Retinal pigment epithelial cell (primary cell): ENCODE results near the gene NDE1.
"Not testable (repeated sequence)": the region's sequence is repeated elsewhere in the genome, so short reads cannot be mapped to it uniquely, and the experiment has no call there.

Experiments used
- DNase-seq: peaks from one replicate; pipeline ENCODE4 v3.0.0-alpha.2; 2010; ENCODE audit warnings: low read depth
- H3K4me3 ChIP-seq: 2 replicates; pipeline ENCODE4 v1.5.1; 2011; ENCODE audit warnings: mild to moderate bottlenecking, low read length, control low read depth, moderate library complexity
- TF ChIP-seq, protein P1 (sequence below): conservative IDR thresholded peaks from 2 replicates; pipeline ENCODE4 v1.5.1; 2011; ENCODE audit warnings: low read depth, low read length, control low read depth, inconsistent platforms

Gene NDE1

GRCh38 chr16:15654591-15654990 lies 4.5 kb downstream of the NDE1 start:
- DNase-seq, result no peak
- no peak overlapping the region for H3K4me3 ChIP-seq
- TF ChIP-seq, protein P1, sequence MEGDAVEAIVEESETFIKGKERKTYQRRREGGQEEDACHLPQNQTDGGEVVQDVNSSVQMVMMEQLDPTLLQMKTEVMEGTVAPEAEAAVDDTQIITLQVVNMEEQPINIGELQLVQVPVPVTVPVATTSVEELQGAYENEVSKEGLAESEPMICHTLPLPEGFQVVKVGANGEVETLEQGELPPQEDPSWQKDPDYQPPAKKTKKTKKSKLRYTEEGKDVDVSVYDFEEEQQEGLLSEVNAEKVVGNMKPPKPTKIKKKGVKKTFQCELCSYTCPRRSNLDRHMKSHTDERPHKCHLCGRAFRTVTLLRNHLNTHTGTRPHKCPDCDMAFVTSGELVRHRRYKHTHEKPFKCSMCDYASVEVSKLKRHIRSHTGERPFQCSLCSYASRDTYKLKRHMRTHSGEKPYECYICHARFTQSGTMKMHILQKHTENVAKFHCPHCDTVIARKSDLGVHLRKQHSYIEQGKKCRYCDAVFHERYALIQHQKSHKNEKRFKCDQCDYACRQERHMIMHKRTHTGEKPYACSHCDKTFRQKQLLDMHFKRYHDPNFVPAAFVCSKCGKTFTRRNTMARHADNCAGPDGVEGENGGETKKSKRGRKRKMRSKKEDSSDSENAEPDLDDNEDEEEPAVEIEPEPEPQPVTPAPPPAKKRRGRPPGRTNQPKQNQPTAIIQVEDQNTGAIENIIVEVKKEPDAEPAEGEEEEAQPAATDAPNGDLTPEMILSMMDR, result no peak

- H3K4me3 ChIP-seq, DNase-seq: not testable (repeated sequence)
These were observed 5.5 kb downstream of the NDE1 start for GRCh38 chr16:15655561-15655960.

DNA sequence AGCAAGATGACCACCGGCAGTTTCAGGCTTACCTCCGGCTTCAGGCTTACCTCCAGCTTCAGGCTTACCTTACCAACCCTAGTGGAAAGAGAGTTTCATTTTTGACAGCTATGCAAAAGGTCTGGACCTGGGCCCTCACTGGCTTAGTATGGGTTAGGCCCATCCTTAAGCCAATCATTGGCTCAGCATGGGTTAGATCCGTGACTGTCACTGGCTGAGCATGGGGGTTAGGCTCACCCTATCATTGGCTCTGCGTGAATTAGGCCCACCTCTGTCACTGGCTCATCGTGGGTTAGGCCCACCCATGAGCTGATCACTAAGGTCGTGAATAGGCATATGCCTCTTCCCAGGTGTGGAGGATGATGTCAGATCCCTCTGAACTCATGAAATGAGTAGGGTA lies 8.1 kb downstream of the NDE1 start:
- H3K4me3 ChIP-seq, result no peak overlapping the region
- TF ChIP-seq, protein P1, result no peak
- no peak for DNase-seq

DNA sequence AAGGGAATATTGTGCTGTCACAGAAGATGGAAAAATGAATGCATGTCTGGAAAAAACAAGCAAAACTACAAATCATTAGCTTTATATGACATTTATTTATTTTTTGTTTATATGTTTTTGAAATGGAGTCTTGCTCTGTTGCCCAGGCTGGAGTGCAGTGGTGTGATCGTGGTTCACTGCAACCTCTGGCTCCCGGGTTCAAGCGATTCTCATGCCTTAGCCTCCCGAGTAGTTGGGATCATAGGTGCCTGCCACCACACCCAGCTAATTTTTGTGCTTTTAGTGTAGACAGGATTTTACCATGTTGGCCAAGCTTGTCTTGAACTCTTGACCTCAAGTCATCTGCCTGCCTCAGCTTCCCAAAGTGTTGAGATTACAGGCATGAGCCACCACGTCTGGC lies 8.5 kb downstream of the NDE1 start:
- TF ChIP-seq, protein P1, result no peak
- H3K4me3 ChIP-seq, result no peak overlapping the region

DNA sequence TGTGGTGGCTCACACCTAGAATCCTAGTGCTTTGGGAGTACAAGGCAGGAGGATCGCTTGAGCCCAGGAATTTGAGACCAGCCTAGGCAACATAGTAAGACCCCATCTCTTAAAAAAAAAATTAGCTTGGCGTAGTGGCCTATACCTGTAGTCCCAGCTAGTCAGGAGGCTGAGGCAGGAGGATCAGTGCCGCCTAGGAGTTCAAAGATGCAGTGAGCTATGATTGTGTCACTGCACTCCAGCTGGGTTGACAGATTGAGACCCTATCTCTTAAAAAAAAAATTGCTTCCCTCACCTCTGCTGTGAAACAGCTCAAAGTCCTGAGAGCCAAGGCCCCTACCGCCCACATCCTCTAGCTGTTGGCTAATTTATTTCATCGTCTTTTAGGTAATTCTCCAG lies 10.2 kb downstream of the NDE1 start:
- no peak for DNase-seq
- no peak overlapping the region for H3K4me3 ChIP-seq
- TF ChIP-seq, protein P1, result no peak

More for the DNA sequence above, 8.5 kb downstream of the NDE1 start:
- no peak for DNase-seq

- no peak overlapping the region for H3K4me3 ChIP-seq
- TF ChIP-seq, protein P1, result no peak
- DNase-seq, result no peak
These were observed 15.1 kb downstream of the NDE1 start for GRCh38 chr16:15665107-15665506.

DNA sequence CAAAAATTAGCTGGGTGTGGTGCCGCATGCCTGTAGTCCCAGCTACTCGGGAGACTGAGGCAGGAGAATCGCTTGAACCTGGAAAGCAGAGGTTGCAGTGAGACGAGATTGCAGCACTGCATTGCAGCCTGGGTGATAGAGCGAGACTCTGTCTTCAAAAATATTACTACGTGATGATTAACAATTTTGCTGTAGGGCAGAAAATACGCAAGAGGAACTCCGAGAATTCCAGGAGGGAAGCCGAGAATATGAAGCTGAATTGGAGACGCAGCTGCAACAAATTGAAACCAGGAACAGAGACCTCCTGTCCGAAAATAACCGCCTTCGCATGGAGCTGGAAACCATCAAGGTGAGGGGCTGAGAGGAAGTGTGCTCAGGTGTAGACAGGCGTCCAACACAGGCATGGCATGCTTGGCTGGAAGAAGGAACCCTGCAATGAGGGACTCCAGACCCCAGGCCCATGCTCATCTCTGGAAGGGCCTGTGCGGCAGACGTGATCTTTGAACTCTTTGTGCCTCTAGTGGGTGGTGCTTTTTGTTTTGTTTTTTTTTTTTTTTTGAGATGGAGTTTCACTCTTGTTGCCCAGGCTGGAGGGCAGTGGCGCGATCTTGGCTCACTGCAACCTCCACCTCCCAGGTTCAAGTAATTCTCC lies 17.2 kb downstream of the NDE1 start:
- DNase-seq, result no peak
- TF ChIP-seq, protein P1, result no peak
- H3K4me3 ChIP-seq, result no peak overlapping the region

DNA sequence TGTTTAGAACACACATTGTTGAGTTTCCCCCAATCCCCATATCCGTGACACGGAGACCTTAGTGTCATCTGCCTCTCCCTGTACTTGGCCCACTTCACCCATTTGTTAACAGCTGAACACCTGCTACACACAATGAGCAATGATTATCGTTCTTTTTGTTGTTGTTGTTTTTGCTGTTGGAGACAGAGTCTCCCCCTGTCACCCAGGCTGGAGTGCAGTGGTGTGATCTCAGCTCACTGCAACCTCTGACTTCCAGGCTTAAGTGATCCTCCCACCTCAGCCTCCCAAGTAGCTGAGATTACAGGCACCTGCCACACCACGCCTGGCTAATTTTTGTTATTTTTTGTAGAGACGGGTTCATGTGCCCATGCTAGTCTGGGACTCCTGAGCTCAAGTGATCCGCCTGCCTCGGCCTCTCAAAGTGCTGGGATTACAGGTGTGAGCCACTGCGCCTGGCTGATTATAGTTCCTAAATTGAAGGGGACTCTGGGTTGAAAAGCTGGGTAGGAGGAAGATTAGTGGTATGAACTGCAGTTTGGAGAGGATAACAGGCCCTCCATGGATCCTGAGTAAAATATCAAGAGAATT lies 21.6 kb downstream of the NDE1 start:
- H3K4me3 ChIP-seq, result no peak overlapping the region
- DNase-seq, result no peak
- TF ChIP-seq, protein P1, result no peak

DNA sequence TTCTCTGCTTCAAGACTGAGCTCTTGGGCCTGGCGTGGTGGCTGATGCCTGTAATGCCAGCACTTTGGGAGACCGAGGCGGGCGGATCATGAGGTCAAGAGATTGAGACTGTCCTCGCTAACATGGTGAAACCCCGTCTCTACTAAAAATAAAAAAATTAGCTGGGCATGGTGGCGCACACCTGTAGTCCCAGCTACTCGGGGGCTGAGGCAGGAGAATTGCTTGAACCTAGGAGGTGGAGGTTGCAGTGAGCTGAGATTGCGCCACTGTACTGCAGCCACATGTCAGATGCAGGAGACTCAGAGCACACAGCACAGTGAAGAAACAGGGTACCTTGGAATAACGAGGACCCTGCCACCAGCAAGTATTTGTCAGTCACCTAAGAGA lies 22.1 kb downstream of the NDE1 start:
- not testable (repeated sequence) for DNase-seq, H3K4me3 ChIP-seq
